ENCODE data around the gene FGF10.

The FGF10 gene

GRCh38 chr5:44396312-44396711 is 7.1 kb upstream of the FGF10 start:
- no peak overlapping the region for H3K4me3 ChIP-seq (replicated peaks in 1 of 2; ENCODE audit: low read depth in 2 of 2, low read length in 2 of 2)
- DNase-seq (ENCODE audit: low read depth in 2 of 2) = no peak
- TF ChIP-seq, protein P1, sequence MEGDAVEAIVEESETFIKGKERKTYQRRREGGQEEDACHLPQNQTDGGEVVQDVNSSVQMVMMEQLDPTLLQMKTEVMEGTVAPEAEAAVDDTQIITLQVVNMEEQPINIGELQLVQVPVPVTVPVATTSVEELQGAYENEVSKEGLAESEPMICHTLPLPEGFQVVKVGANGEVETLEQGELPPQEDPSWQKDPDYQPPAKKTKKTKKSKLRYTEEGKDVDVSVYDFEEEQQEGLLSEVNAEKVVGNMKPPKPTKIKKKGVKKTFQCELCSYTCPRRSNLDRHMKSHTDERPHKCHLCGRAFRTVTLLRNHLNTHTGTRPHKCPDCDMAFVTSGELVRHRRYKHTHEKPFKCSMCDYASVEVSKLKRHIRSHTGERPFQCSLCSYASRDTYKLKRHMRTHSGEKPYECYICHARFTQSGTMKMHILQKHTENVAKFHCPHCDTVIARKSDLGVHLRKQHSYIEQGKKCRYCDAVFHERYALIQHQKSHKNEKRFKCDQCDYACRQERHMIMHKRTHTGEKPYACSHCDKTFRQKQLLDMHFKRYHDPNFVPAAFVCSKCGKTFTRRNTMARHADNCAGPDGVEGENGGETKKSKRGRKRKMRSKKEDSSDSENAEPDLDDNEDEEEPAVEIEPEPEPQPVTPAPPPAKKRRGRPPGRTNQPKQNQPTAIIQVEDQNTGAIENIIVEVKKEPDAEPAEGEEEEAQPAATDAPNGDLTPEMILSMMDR (IDR thresholded peaks at IDR 0.05; ENCODE audit: low read depth, low read length) = no peak

- DNase-seq (ENCODE audit: low read depth in 2 of 2) = no peak
- TF ChIP-seq, protein P1 (IDR thresholded peaks at IDR 0.05; ENCODE audit: low read depth, low read length) = no peak
- H3K4me3 ChIP-seq (replicated peaks in 1 of 2; ENCODE audit: low read depth in 2 of 2, low read length in 2 of 2) = no peak overlapping the region
Observed at GRCh38 chr5:44390351-44390750, 1.1 kb upstream of the FGF10 start.

- peak overlapping the region; percentile 31 to 39 for H3K4me3 ChIP-seq (replicated peaks in 1 of 2; ENCODE audit: low read depth in 2 of 2, low read length in 2 of 2)
- no peak for DNase-seq (ENCODE audit: low read depth in 2 of 2)
- TF ChIP-seq, protein P1 (IDR thresholded peaks at IDR 0.05; ENCODE audit: low read depth, low read length) = no peak
Observed at GRCh38 chr5:44389823-44390143, 563 bp upstream of the FGF10 start.

DNA sequence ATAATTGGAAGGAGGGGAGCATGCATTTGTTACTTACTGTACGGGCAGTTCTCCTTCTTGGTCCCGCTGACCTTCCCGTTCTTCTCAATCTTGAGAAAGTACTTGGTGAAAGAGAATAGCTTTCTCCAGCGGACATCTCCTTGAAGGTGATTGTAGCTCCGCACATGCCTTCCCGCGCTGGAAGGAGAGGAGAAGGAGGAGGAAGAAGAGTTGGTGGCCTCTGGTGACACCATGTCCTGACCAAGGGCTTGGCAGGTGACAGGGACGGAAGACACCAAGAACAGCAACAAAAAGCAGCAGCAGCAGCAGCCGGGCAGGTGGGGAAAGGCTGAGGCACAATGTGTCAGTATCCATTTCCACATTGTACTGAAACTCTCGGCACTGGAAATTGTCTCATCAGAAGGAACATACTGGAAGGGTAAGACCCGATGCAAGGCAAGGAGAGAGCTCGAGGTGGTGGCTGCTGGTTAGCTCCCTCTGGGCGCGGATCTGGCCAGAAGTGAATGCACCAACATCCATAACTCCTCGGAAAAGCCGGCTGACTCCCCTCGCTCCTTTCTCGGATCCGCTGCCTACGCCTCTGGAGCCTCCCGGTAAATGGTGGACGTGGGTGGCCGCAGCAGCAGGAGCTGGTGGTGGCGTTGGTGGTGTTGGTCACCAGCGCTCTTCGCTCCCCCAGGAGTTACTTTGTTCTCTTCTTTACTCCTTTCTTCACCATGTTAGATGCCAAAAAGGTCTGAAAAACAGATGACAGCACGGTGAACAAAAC is 715 bp downstream of the FGF10 start:
- peak overlapping the region; percentile 31 to 39 for H3K4me3 ChIP-seq (replicated peaks in 1 of 2; ENCODE audit: low read depth in 2 of 2, low read length in 2 of 2)
- TF ChIP-seq, protein P1 (IDR thresholded peaks at IDR 0.05; ENCODE audit: low read depth, low read length) = no peak
- DNase-seq (ENCODE audit: low read depth in 2 of 2) = peak; percentile 6 to 16

- H3K4me3 ChIP-seq (replicated peaks in 1 of 2; ENCODE audit: low read depth in 2 of 2, low read length in 2 of 2) = no peak overlapping the region
- no peak for DNase-seq (ENCODE audit: low read depth in 2 of 2)
- TF ChIP-seq, protein P1 (IDR thresholded peaks at IDR 0.05; ENCODE audit: low read depth, low read length) = no peak
Observed at GRCh38 chr5:44387921-44388320, 1.3 kb downstream of the FGF10 start.

DNA sequence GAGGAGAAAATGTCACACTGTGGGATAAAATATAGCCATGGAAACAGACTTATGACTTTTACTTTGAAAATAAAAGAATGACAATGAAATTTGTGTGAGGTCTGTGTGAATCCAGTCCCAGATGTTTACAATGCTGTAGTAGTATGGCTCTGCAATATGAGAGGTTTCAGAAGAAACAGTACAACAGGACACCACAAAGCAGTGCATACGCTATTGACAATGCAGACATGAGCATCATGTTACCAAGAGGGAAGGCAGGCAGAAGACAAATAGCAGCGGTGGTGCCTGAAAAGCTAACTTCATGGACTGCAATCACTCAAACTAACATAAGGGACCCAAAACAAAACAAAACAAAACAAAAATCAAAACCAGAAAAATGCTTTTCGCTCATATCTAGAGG is 1.8 kb downstream of the FGF10 start:
- no peak for DNase-seq (ENCODE audit: low read depth in 2 of 2)
- TF ChIP-seq, protein P1 (IDR thresholded peaks at IDR 0.05; ENCODE audit: low read depth, low read length) = no peak
- no peak overlapping the region for H3K4me3 ChIP-seq (replicated peaks in 1 of 2; ENCODE audit: low read depth in 2 of 2, low read length in 2 of 2)
